NCI-H748 (cell line): ENCODE results near the gene PCNX3.

Experiments used
- DNase-seq: peaks from one replicate; lab custom pipeline; 2025; ENCODE audit not compliant: unreplicated experiment; lab: John Stamatoyannopoulos, UW

PCNX3 gene

GRCh38 chr11:65618763-65619162 lies 3.2 kb downstream of the PCNX3 start:
- no peak for DNase-seq

GRCh38 chr11:65619281-65619928 lies 3.8 kb downstream of the PCNX3 start:
- no peak for DNase-seq

GRCh38 chr11:65620666-65621065 lies 5.1 kb downstream of the PCNX3 start:
- DNase-seq = no peak

GRCh38 chr11:65621460-65621859 lies 5.9 kb downstream of the PCNX3 start:
- DNase-seq = no peak

GRCh38 chr11:65622011-65622410 lies 6.4 kb downstream of the PCNX3 start:
- no peak for DNase-seq

- no peak for DNase-seq
These were observed 7.6 kb downstream of the PCNX3 start for GRCh38 chr11:65623177-65623576.

- no peak for DNase-seq
These were observed 8.5 kb downstream of the PCNX3 start for GRCh38 chr11:65623852-65624616.

- DNase-seq = no peak
These were observed 9.5 kb downstream of the PCNX3 start for GRCh38 chr11:65624931-65625627.

- DNase-seq = peak; percentile 25
These were observed 10.2 kb downstream of the PCNX3 start for GRCh38 chr11:65625628-65626342.

- DNase-seq = no peak
These were observed 11.6 kb downstream of the PCNX3 start for GRCh38 chr11:65627202-65627601.

GRCh38 chr11:65629579-65629978 lies 14.0 kb downstream of the PCNX3 start:
- no peak for DNase-seq

- no peak for DNase-seq
These were observed 14.6 kb downstream of the PCNX3 start for GRCh38 chr11:65630215-65630614.

GRCh38 chr11:65633390-65634108 lies 18.0 kb downstream of the PCNX3 start:
- no peak for DNase-seq

- DNase-seq = no peak
These were observed 18.5 kb downstream of the PCNX3 start for GRCh38 chr11:65634109-65634436.

- DNase-seq = no peak
These were observed 18.9 kb downstream of the PCNX3 start for GRCh38 chr11:65634440-65634839.

- no peak for DNase-seq
These were observed 19.5 kb downstream of the PCNX3 start for GRCh38 chr11:65634905-65635731.

- DNase-seq = no peak
These were observed 20.8 kb downstream of the PCNX3 start for GRCh38 chr11:65636108-65637031.

GRCh38 chr11:65637032-65637557 lies 21.5 kb downstream of the PCNX3 start:
- no peak for DNase-seq
